Measurements from ENCODE around the gene PHKG2. TPM values are rescaled to one million over a fixed set of nuclear protein-coding genes. Genes with fewer than 3 reads are reported as not detected.
"Not testable (repeated sequence)": the region's sequence is repeated elsewhere in the genome, so short reads cannot be mapped to it uniquely, and the experiment has no call there.

Gene PHKG2
- total and polyA plus RNA-seq, 9 donors, result 13.1 to 41.6 (median 20.6) TPM

DNA sequence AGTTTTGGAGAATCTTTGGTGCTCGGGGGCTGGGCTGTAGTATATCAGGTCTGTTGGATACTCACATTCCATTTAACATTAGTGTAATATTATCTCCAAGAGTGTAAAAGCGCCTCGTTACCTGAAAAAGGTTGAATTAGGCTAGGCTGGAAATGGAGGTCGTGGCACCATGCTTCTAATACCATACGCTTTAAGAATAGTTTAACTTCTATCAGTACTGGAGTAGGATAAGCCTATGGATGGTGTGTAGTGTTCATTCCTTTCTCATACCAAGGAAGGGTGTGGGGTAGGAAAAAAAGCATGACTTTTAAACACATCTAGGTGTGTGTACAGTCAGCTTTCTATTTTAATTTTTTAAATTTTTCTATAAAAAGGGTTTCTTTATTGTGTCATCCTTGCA, 47.3 kb upstream of the PHKG2 start:
- DNase-seq, result no peak
- Histone ChIP-seq H3K27ac (no peak overlapping the region), H3K36me3 (no peaks in the 10 kb centered on the region), H3K4me3 (no peak overlapping the region), H3K4me1 (ENCODE audit: insufficient read depth) (peaks cover 5% of the 10 kb centered on the region), H3K27me3 (no peaks in the 10 kb centered on the region), H3K9me3 (no peaks in the 10 kb centered on the region)
- TF ChIP-seq POLR2A (IDR thresholded peaks at IDR 0.05), result no peak
- TF ChIP-seq, protein P1, sequence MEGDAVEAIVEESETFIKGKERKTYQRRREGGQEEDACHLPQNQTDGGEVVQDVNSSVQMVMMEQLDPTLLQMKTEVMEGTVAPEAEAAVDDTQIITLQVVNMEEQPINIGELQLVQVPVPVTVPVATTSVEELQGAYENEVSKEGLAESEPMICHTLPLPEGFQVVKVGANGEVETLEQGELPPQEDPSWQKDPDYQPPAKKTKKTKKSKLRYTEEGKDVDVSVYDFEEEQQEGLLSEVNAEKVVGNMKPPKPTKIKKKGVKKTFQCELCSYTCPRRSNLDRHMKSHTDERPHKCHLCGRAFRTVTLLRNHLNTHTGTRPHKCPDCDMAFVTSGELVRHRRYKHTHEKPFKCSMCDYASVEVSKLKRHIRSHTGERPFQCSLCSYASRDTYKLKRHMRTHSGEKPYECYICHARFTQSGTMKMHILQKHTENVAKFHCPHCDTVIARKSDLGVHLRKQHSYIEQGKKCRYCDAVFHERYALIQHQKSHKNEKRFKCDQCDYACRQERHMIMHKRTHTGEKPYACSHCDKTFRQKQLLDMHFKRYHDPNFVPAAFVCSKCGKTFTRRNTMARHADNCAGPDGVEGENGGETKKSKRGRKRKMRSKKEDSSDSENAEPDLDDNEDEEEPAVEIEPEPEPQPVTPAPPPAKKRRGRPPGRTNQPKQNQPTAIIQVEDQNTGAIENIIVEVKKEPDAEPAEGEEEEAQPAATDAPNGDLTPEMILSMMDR (IDR thresholded peaks at IDR 0.05), result no peak
- no peak for TF ChIP-seq EP300 (IDR thresholded peaks at IDR 0.05)
- intact Hi-C loops (cut with DNase I), result loop anchor here in 1 of 4 donors (5.0 kb wide), 1 partner anchor 129 kb away; the partner anchor contains the start of gene ZNF688
- whole genome bisulfite sequencing, 3 donors, result 65 to 82% (median 78%) methylated on average over 5 of the region's 5 CpGs

DNA sequence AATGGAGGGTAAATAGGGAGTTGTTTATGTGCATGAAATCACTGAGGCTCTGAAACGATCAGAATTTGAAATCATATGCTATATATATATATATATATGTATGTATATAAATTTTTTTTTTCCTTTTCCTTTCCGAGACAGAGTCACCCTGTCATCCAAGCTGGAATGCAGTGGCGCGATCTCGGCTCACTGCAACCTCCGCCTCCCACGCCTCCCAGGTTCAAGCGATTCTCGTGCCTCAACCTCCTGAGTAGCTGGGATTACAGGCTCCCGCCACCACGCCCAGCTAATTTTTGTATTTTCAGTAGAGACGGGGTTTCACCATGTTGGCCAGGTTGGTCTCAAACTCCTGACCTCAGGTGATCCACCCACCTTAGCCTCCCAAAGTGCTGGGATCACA, 45.2 kb upstream of the PHKG2 start:
- not testable (repeated sequence) for H3K4me1 ChIP-seq (ENCODE audit: insufficient read depth); H3K4me3 ChIP-seq; H3K27ac ChIP-seq; H3K9me3 ChIP-seq; H3K27me3 ChIP-seq; H3K36me3 ChIP-seq; DNase-seq
- intact Hi-C loops (cut with DNase I), result loop anchor here in 1 of 4 donors (5.0 kb wide), 1 partner anchor 131 kb away; the partner anchor contains the start of gene ZNF688
- WGBS, 3 donors, result 87 to 89% (median 89%) methylated on average over 12 of the region's 12 CpGs

- 89 to 92% (median 91%) methylated on average over 10 of the region's 10 CpGs for WGBS, 3 donors
- Histone ChIP-seq H3K4me1 (ENCODE audit: insufficient read depth) (peaks cover 5% of the 10 kb centered on the region), H3K4me3 (no peak overlapping the region), H3K9me3 (no peaks in the 10 kb centered on the region), H3K27ac (no peak overlapping the region), H3K36me3 (no peaks in the 10 kb centered on the region), H3K27me3 (no peaks in the 10 kb centered on the region)
- no peak for DNase-seq
- TF ChIP-seq EP300 (IDR thresholded peaks at IDR 0.05), result no peak
- no peak for TF ChIP-seq POLR2A (IDR thresholded peaks at IDR 0.05)
- TF ChIP-seq, protein P1 (IDR thresholded peaks at IDR 0.05), result no peak
- intact Hi-C loops (cut with DNase I), result loop anchor here in 1 of 4 donors (5.0 kb wide), 1 partner anchor 132 kb away; the partner anchor contains the start of gene ZNF688
These were observed 44.3 kb upstream of the PHKG2 start for GRCh38 chr16:30703971-30704370.

GRCh38 chr16:30706046-30706445, 42.2 kb upstream of the PHKG2 start:
- H3K27me3 ChIP-seq, result no peaks in the 10 kb centered on the region

GRCh38 chr16:30710971-30711370, 37.3 kb upstream of the PHKG2 start:
- Histone ChIP-seq H3K9me3 (no peaks in the 10 kb centered on the region), H3K27me3 (no peaks in the 10 kb centered on the region), H3K4me3 (no peak overlapping the region), H3K4me1 (ENCODE audit: insufficient read depth) (no peaks in the 10 kb centered on the region), H3K27ac (no peak overlapping the region), H3K36me3 (peaks cover 3% of the 10 kb centered on the region)
- TF ChIP-seq POLR2A (IDR thresholded peaks at IDR 0.05) (no peak), EP300 (IDR thresholded peaks at IDR 0.05) (no peak)
- TF ChIP-seq, protein P1 (IDR thresholded peaks at IDR 0.05), result no peak
- no peak for DNase-seq
- intact Hi-C loops (cut with DNase I), result no loop called here
- 92 to 95% (median 93%) methylated on average over 4 of the region's 4 CpGs for WGBS, 3 donors

More at GRCh38 chr16:30706046-30706445, 42.2 kb upstream of the PHKG2 start:
- Histone ChIP-seq H3K9me3 (no peaks in the 10 kb centered on the region), H3K27ac (no peak overlapping the region), H3K4me1 (ENCODE audit: insufficient read depth) (no peaks in the 10 kb centered on the region), H3K4me3 (no peak overlapping the region), H3K36me3 (no peaks in the 10 kb centered on the region)
- TF ChIP-seq POLR2A (IDR thresholded peaks at IDR 0.05) (no peak), EP300 (IDR thresholded peaks at IDR 0.05) (no peak)
- TF ChIP-seq, protein P1 (IDR thresholded peaks at IDR 0.05), result no peak
- no peak for DNase-seq
- 88 to 91% (median 90%) methylated on average over 6 of the region's 6 CpGs for WGBS, 3 donors
- intact Hi-C loops (cut with DNase I), result no loop called here

Data from ovary (tissue), 9 donors.